Prostate gland (tissue), 2 donors: ENCODE results near the gene NKIRAS1.

Experiments
- CTCF ChIP-seq, 4 experiments: fragments of 200-600 bp in 2 of 4; fragments of 450-650 bp in 2 of 4; sonication (generic) in 2 of 4; IDR thresholded peaks; 1 replicate in 3 of 4; 2 replicates in 1 of 4; pipeline ENCODE4 v1.5.1; 2016 to 2019; ENCODE audit warnings: antibody characterized with exemption in 4 of 4, mild to moderate bottlenecking in 2 of 4, moderate library complexity in 2 of 4
- POLR2A ChIP-seq: fragments of 450-650 bp; IDR thresholded peaks from one replicate; pipeline ENCODE4 v1.6.1; 2016; ENCODE audit warnings: antibody characterized with exemption, mild to moderate bottlenecking
- POLR2AphosphoS5 ChIP-seq: sonication (generic); formaldehyde crosslinking; IDR thresholded peaks from one replicate; pipeline ENCODE4 v1.6.1; 2017; ENCODE audit warnings: antibody characterized with exemption

- TF ChIP-seq POLR2AphosphoS5 (no peak), CTCF (IDR thresholded peaks at IDR 0.05) (no peak), POLR2A (no peak)
These were observed 3.4 kb upstream of the NKIRAS1 start for GRCh38 chr3:23920151-23920655.
